ENCODE measurements around the gene CIAO2B.

GRCh38 chr16:66918355-66918754 is 15.8 kb downstream of the CIAO2B start:
- no peak for TF ChIP-seq POLR2AphosphoS5 (IDR thresholded peaks at IDR 0.05; ENCODE audit: low read depth, low read length)
- no peak for TF ChIP-seq POLR2A (IDR thresholded peaks at IDR 0.05; ENCODE audit: low read depth, low read length)
- no peak for TF ChIP-seq TAF1 (IDR thresholded peaks at IDR 0.05; ENCODE audit: low read depth, low read length)
- no peak for TF ChIP-seq PAX5 (IDR thresholded peaks at IDR 0.05; ENCODE audit: insufficient read depth, low read length, severe bottlenecking)
- TF ChIP-seq POU2F2 (IDR thresholded peaks at IDR 0.05; ENCODE audit: low read depth, low read length) = no peak
